Measurements from ENCODE around the gene MYBPH.

The MYBPH gene

DNA sequence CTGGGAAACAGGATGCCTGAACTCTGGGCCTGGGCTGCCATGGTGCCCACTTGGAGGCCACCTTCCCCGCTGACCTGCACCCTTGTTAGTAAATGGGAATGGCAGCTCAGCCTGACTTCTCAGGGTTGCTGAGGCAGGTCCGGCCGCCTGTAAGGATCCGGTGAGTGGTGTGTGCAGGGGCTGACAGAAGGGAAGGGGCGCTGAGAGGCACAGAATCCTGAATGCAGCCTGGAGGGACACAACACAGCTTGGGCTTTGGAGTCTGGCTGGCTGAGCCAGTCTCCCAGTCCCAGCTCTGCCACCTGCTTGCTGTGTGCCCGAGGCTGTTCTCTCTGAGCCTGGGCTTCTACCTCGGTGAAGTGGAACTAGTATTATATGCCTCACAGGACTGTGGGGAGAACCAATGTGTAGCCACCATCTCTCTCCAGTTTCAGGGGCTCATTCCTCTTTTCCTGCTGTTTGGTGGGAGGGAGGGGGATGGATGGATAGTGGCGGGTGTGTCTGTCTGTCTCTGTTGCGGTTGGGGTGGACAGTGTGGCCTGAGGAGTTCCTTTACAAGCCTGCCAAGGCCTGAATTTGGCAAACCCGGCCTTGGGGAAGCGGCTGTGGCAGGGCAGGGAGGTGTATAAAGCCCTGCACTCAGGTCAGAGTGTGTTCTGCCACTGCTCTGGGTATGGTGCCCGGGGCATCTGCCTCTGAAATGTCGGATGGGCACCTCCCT is 30.1 kb downstream of the MYBPH start:
- Histone ChIP-seq H3K27ac (no peak overlapping the region), H3K4me2 (no peak overlapping the region), H3K36me3 (ENCODE audit: insufficient read depth) (no peaks in the 10 kb centered on the region), H3K9ac (no peak overlapping the region), H3K4me3 (IDR thresholded peaks at IDR 0.05; ENCODE audit: insufficient read depth, low read depth, low read length) (no peak overlapping the region), H2AFZ (ENCODE audit: low read depth) (no peak overlapping the region), H3K27me3 (ENCODE audit: insufficient read depth, low read depth) (no peaks in the 10 kb centered on the region; the same call in 1 of the 2 replicates), H3K79me2 (ENCODE audit: insufficient read depth, low read depth) (no peaks in the 10 kb centered on the region), H4K20me1 (ENCODE audit: insufficient read depth) (no peaks in the 10 kb centered on the region), H3K4me1 (ENCODE audit: low read depth, poor library complexity, severe bottlenecking) (no peaks in the 10 kb centered on the region)
- TF ChIP-seq, protein P1, sequence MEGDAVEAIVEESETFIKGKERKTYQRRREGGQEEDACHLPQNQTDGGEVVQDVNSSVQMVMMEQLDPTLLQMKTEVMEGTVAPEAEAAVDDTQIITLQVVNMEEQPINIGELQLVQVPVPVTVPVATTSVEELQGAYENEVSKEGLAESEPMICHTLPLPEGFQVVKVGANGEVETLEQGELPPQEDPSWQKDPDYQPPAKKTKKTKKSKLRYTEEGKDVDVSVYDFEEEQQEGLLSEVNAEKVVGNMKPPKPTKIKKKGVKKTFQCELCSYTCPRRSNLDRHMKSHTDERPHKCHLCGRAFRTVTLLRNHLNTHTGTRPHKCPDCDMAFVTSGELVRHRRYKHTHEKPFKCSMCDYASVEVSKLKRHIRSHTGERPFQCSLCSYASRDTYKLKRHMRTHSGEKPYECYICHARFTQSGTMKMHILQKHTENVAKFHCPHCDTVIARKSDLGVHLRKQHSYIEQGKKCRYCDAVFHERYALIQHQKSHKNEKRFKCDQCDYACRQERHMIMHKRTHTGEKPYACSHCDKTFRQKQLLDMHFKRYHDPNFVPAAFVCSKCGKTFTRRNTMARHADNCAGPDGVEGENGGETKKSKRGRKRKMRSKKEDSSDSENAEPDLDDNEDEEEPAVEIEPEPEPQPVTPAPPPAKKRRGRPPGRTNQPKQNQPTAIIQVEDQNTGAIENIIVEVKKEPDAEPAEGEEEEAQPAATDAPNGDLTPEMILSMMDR (conservative IDR thresholded peaks at IDR 0.05; ENCODE audit: low read depth, low read length), result no peak

DNA sequence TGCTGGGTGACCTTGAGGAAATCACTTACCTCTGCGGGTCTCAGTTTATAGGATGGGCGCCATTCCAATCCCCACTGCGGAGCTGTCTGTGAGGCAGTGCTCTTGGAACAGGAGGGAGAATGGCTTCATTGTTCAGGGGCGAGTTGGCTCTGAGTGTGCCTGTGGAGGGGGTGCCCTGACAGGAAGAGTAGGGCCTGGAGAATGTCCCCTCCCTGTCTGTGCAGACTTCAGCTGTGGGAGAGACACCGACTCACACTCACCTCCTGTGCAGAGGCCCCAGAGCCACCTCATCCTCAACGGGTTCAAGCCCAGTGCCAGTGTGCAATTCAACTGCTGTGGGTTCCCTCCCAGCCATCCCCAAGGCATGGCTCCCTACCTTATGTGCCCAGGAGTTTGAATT is 31.0 kb downstream of the MYBPH start:
- no peak overlapping the region for H3K4me3 ChIP-seq (IDR thresholded peaks at IDR 0.05; ENCODE audit: insufficient read depth, low read depth, low read length)
- H3K4me1 ChIP-seq (ENCODE audit: low read depth, poor library complexity, severe bottlenecking), result no peaks in the 10 kb centered on the region
- no peaks in the 10 kb centered on the region for H4K20me1 ChIP-seq (ENCODE audit: insufficient read depth)
- H3K36me3 ChIP-seq (ENCODE audit: insufficient read depth), result no peaks in the 10 kb centered on the region
- H3K27me3 ChIP-seq (ENCODE audit: insufficient read depth, low read depth), result no peaks in the 10 kb centered on the region; the same call in 1 of the 2 replicates
- no peak overlapping the region for H2AFZ ChIP-seq (ENCODE audit: low read depth)
- H3K9ac ChIP-seq, result no peak overlapping the region
- TF ChIP-seq, protein P1 (conservative IDR thresholded peaks at IDR 0.05; ENCODE audit: low read depth, low read length), result no peak
- no peaks in the 10 kb centered on the region for H3K79me2 ChIP-seq (ENCODE audit: insufficient read depth, low read depth)
- no peak overlapping the region for H3K27ac ChIP-seq
- no peak overlapping the region for H3K4me2 ChIP-seq

GRCh38 chr1:203143641-203144040 is 32.0 kb downstream of the MYBPH start:
- H3K4me1 ChIP-seq (ENCODE audit: low read depth, poor library complexity, severe bottlenecking), result no peaks in the 10 kb centered on the region
- no peak overlapping the region for H3K9ac ChIP-seq
- H2AFZ ChIP-seq (ENCODE audit: low read depth), result no peak overlapping the region
- no peaks in the 10 kb centered on the region for H3K79me2 ChIP-seq (ENCODE audit: insufficient read depth, low read depth)
- TF ChIP-seq, protein P1 (conservative IDR thresholded peaks at IDR 0.05; ENCODE audit: low read depth, low read length), result no peak
- no peak overlapping the region for H3K27ac ChIP-seq
- no peaks in the 10 kb centered on the region for H4K20me1 ChIP-seq (ENCODE audit: insufficient read depth)
- H3K27me3 ChIP-seq (ENCODE audit: insufficient read depth, low read depth), result no peaks in the 10 kb centered on the region; the same call in 1 of the 2 replicates
- no peak overlapping the region for H3K4me3 ChIP-seq (IDR thresholded peaks at IDR 0.05; ENCODE audit: insufficient read depth, low read depth, low read length)
- H3K36me3 ChIP-seq (ENCODE audit: insufficient read depth), result no peaks in the 10 kb centered on the region
- no peak overlapping the region for H3K4me2 ChIP-seq

DNA sequence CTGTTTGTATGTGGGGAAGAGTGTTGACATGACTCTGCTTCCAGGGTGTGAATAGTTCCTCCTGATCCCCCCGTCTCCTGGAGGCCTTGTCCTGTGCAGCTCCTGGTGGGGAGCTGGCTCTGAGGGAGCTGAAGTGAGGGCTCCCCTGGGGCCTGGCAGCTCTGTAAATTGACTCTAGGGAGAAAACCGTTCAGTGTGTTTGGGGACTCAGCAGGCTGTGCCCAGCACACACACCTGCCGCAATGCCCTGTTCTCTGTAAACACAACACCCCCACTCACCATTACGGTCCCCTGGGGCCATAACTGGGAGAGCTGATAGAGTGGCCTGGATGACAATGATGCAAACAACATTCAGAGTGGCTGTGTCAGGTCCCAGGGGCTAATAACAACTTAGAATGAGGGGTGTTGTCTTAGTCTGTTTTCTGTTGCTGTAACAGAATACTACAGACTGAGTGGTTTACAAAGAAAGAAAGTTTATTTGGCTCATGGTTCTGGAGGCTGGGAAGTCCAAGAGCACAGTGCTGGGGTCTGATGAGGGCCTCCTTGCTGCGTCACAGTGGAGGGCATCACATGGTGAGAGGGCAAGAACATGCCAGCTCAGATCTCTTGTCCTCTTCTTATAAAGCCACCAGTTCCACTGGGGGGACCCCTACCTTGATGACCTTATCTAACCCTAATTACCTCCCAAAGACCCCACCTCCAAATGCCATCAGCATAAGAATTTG is 32.8 kb downstream of the MYBPH start:
- no peak overlapping the region for H3K9ac ChIP-seq
- no peak overlapping the region for H2AFZ ChIP-seq (ENCODE audit: low read depth)
- no peak overlapping the region for H3K4me2 ChIP-seq
- H3K27ac ChIP-seq, result no peak overlapping the region
- no peak overlapping the region for H3K4me3 ChIP-seq (IDR thresholded peaks at IDR 0.05; ENCODE audit: insufficient read depth, low read depth, low read length)
- no peaks in the 10 kb centered on the region for H3K79me2 ChIP-seq (ENCODE audit: insufficient read depth, low read depth)
- H3K36me3 ChIP-seq (ENCODE audit: insufficient read depth), result no peaks in the 10 kb centered on the region
- TF ChIP-seq, protein P1 (conservative IDR thresholded peaks at IDR 0.05; ENCODE audit: low read depth, low read length), result no peak
- H3K4me1 ChIP-seq (ENCODE audit: low read depth, poor library complexity, severe bottlenecking), result no peaks in the 10 kb centered on the region
- H4K20me1 ChIP-seq (ENCODE audit: insufficient read depth), result no peaks in the 10 kb centered on the region
- no peaks in the 10 kb centered on the region; the same call in 1 of the 2 replicates for H3K27me3 ChIP-seq (ENCODE audit: insufficient read depth, low read depth)
